Ishikawa (cell line): ENCODE results near the gene COL10A1.

Source experiments
- CEBPB ChIP-seq: IDR thresholded peaks from 2 replicates; pipeline ENCODE4 v1.6.1; 2012
- CREB1 ChIP-seq: IDR thresholded peaks from 2 replicates; pipeline ENCODE4 v1.6.1; 2012; ENCODE audit warnings: low read depth
- EGR1 ChIP-seq: IDR thresholded peaks from 2 replicates; pipeline ENCODE4 v1.6.1; 2012
- FOXM1 ChIP-seq: IDR thresholded peaks from 2 replicates; pipeline ENCODE4 v1.6.1; 2012; ENCODE audit warnings: low read depth, borderline replicate concordance
- MAX ChIP-seq: IDR thresholded peaks from 2 replicates; pipeline ENCODE4 v1.6.1; 2012
- TAF1 ChIP-seq: IDR thresholded peaks from 2 replicates; pipeline ENCODE4 v1.6.1; 2012; ENCODE audit warnings: low read depth, mild to moderate bottlenecking
- TCF12 ChIP-seq: IDR thresholded peaks from 2 replicates; pipeline ENCODE4 v1.6.1; 2012; ENCODE audit warnings: low read depth
- YY1 ChIP-seq: IDR thresholded peaks from 2 replicates; pipeline ENCODE4 v1.6.1; 2012; ENCODE audit warnings: low read depth
- ZBTB7A ChIP-seq: IDR thresholded peaks from 2 replicates; pipeline ENCODE4 v1.6.1; 2012; ENCODE audit warnings: low read depth
- TF ChIP-seq, protein P1 (sequence below): IDR thresholded peaks from 2 replicates; pipeline ENCODE4 v1.6.1; 2012

GRCh38 chr6:116105247-116105646, 20.7 kb downstream of the COL10A1 start:
- TF ChIP-seq FOXM1: no peak
- TF ChIP-seq TAF1: no peak
- no peak for TF ChIP-seq ZBTB7A
- TF ChIP-seq MAX: no peak
- TF ChIP-seq EGR1: no peak
- no peak for TF ChIP-seq TCF12
- TF ChIP-seq, protein P1, sequence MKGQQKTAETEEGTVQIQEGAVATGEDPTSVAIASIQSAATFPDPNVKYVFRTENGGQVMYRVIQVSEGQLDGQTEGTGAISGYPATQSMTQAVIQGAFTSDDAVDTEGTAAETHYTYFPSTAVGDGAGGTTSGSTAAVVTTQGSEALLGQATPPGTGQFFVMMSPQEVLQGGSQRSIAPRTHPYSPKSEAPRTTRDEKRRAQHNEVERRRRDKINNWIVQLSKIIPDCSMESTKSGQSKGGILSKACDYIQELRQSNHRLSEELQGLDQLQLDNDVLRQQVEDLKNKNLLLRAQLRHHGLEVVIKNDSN: no peak
- no peak for TF ChIP-seq CEBPB
- TF ChIP-seq CREB1: no peak
- TF ChIP-seq YY1: no peak
